Measurements from ENCODE around the gene EPN2. TPM values are rescaled to one million over a fixed set of nuclear protein-coding genes. Genes with fewer than 3 reads are reported as not detected.

EPN2 gene
- total RNA-seq, 2 donors from 2014 or later = 28.8 to 67.7 TPM

- intact Hi-C loops (cut with DNase I) = no loop called here
- Histone ChIP-seq H3K4me1 (replicated peaks) (no peaks in the 10 kb centered on the region), H3K27ac (no peak overlapping the region), H3K4me3 (no peak overlapping the region), H3K36me3 (peaks cover 0 to 6% of the 10 kb centered on the region in 2 donors), H3K9me3 (no peaks in the 10 kb centered on the region), H3K27me3 (replicated peaks; ENCODE audit: insufficient read depth) (no peaks in the 10 kb centered on the region)
- TF ChIP-seq POLR2A (IDR thresholded peaks at IDR 0.05) = no peak
- TF ChIP-seq POLR2AphosphoS5 (IDR thresholded peaks at IDR 0.05) = no peak
- TF ChIP-seq CTCF (IDR thresholded peaks at IDR 0.05) = no peak
- DNase-seq (ENCODE audit: low spot score) = no peak
- WGBS = 89% methylated on average over 10 of the region's 10 CpGs
Observed at GRCh38 chr17:19307521-19307920, 70.4 kb downstream of the EPN2 start.

GRCh38 chr17:19308398-19308797, 71.2 kb downstream of the EPN2 start:
- no peaks in the 10 kb centered on the region for H3K9me3 ChIP-seq
- no peak overlapping the region for H3K4me3 ChIP-seq
- peaks cover 0 to 6% of the 10 kb centered on the region in 2 donors for H3K36me3 ChIP-seq
- no peaks in the 10 kb centered on the region for H3K4me1 ChIP-seq (replicated peaks)
- H3K27me3 ChIP-seq (replicated peaks; ENCODE audit: insufficient read depth) = no peaks in the 10 kb centered on the region
- no peak for DNase-seq (ENCODE audit: low spot score)
- 87% methylated on average over 8 of the region's 8 CpGs for WGBS
- TF ChIP-seq CTCF (IDR thresholded peaks at IDR 0.05) = no peak
- TF ChIP-seq POLR2AphosphoS5 (IDR thresholded peaks at IDR 0.05) = no peak
- TF ChIP-seq POLR2A (IDR thresholded peaks at IDR 0.05) = no peak
- intact Hi-C loops (cut with DNase I) = no loop called here
- H3K27ac ChIP-seq = no peak overlapping the region

- H3K27ac ChIP-seq = no peak overlapping the region
- peaks cover 0 to 6% of the 10 kb centered on the region in 2 donors for H3K36me3 ChIP-seq
- intact Hi-C loops (cut with DNase I) = no loop called here
Observed at GRCh38 chr17:19309701-19310100, 72.5 kb downstream of the EPN2 start.

GRCh38 chr17:19310151-19310550, 73.0 kb downstream of the EPN2 start:
- no peak for TF ChIP-seq POLR2A (IDR thresholded peaks at IDR 0.05)
- no peak for TF ChIP-seq CTCF (IDR thresholded peaks at IDR 0.05)
- TF ChIP-seq POLR2AphosphoS5 (IDR thresholded peaks at IDR 0.05) = no peak
- no peaks in the 10 kb centered on the region for H3K4me1 ChIP-seq (replicated peaks)
- WGBS = 66% methylated on average over 4 of the region's 4 CpGs
- no peaks in the 10 kb centered on the region for H3K9me3 ChIP-seq
- no peak for DNase-seq (ENCODE audit: low spot score)
- no peak overlapping the region for H3K27ac ChIP-seq
- no peaks in the 10 kb centered on the region for H3K27me3 ChIP-seq (replicated peaks; ENCODE audit: insufficient read depth)
- intact Hi-C loops (cut with DNase I) = no loop called here
- peaks cover 0 to 6% of the 10 kb centered on the region in 2 donors for H3K36me3 ChIP-seq
- H3K4me3 ChIP-seq = no peak overlapping the region

More at GRCh38 chr17:19309701-19310100, 72.5 kb downstream of the EPN2 start:
- no peak overlapping the region for H3K4me3 ChIP-seq
- no peaks in the 10 kb centered on the region for H3K9me3 ChIP-seq
- WGBS = 83% methylated on average over 5 of the region's 5 CpGs
- H3K27me3 ChIP-seq (replicated peaks; ENCODE audit: insufficient read depth) = no peaks in the 10 kb centered on the region
- DNase-seq (ENCODE audit: low spot score) = no peak
- no peaks in the 10 kb centered on the region for H3K4me1 ChIP-seq (replicated peaks)
- TF ChIP-seq POLR2AphosphoS5 (IDR thresholded peaks at IDR 0.05) (no peak), CTCF (IDR thresholded peaks at IDR 0.05) (no peak), POLR2A (IDR thresholded peaks at IDR 0.05) (no peak)

GRCh38 chr17:19311016-19311415, 73.8 kb downstream of the EPN2 start:
- no peak overlapping the region for H3K27ac ChIP-seq
- no peak for TF ChIP-seq POLR2AphosphoS5 (IDR thresholded peaks at IDR 0.05)
- no peak for TF ChIP-seq POLR2A (IDR thresholded peaks at IDR 0.05)
- TF ChIP-seq CTCF (IDR thresholded peaks at IDR 0.05) = no peak
- WGBS = 87% methylated on average over 5 of the region's 5 CpGs
- H3K9me3 ChIP-seq = no peaks in the 10 kb centered on the region
- no peak overlapping the region for H3K4me3 ChIP-seq
- peaks cover 0 to 6% of the 10 kb centered on the region in 2 donors for H3K36me3 ChIP-seq
- intact Hi-C loops (cut with DNase I) = no loop called here
- H3K27me3 ChIP-seq (replicated peaks; ENCODE audit: insufficient read depth) = no peaks in the 10 kb centered on the region
- DNase-seq (ENCODE audit: low spot score) = no peak
- no peaks in the 10 kb centered on the region for H3K4me1 ChIP-seq (replicated peaks)
